Activated T-helper 17 cell treated with anti-CD3 and anti-CD28 coated beads, Interleukin-2, amount 50 U/mL, for 72 hours (primary cell): ENCODE data around the gene MAPKBP1. TPM values are rescaled to one million over a fixed set of nuclear protein-coding genes. Genes with fewer than 3 reads are reported as not detected.

Source experiments
- total RNA-seq, 2 donors: library from RNA; stranded (reverse); gene quantifications; one replicate each; pipeline ENCODE4 v1.2.3, GENCODE V29; 2022

MAPKBP1 gene
- total RNA-seq, 2 donors from 2014 or later: 33.7 to 45.5 TPM

Other genes starting within 250 kb of the MAPKBP1 start
- 10 to 100 TPM; 51.2 to 70.0 TPM for gene RPAP1, start 230.2 kb upstream of the MAPKBP1 start, total RNA-seq
- 1 to 10 TPM; 1.7 to 2.7 TPM for gene TYRO3, start 215.3 kb upstream of the MAPKBP1 start, total RNA-seq
- 10 to 100 TPM; 36.4 to 36.6 TPM for gene MGA, start 114.1 kb upstream of the MAPKBP1 start, total RNA-seq
- gene JMJD7, start 53.6 kb downstream of the MAPKBP1 start, total RNA-seq: 10 to 100 TPM; 12.0 to 16.6 TPM
- gene PLA2G4B, start 64.4 kb downstream of the MAPKBP1 start, total RNA-seq: 1 to 10 TPM; 2.7 to 8.3 TPM
- 1 to 10 TPM; 2.4 to 4.9 TPM for gene SPTBN5, start 119.6 kb downstream of the MAPKBP1 start, total RNA-seq
- gene EHD4, start 198.1 kb downstream of the MAPKBP1 start, total RNA-seq: 10 to 100 TPM; 51.0 to 56.3 TPM
- gene PLA2G4E, start 246.6 kb downstream of the MAPKBP1 start, total RNA-seq: under 1 TPM in 1 of 2 donors, not detected in 1; 0.13 TPM